ENCODE measurements around the gene RHOBTB1. TPM values are rescaled to one million over a fixed set of nuclear protein-coding genes. Genes with fewer than 3 reads are reported as not detected.

The RHOBTB1 gene
- total RNA-seq, 1 donor from 2014 or later, result 14.4 TPM

- no peaks in the 10 kb centered on the region for H3K36me3 Mint-ChIP-seq (ENCODE audit: unreplicated experiment)
- H3K4me3 Mint-ChIP-seq (ENCODE audit: unreplicated experiment), result no peak overlapping the region
- H3K4me1 Mint-ChIP-seq (ENCODE audit: low read depth, unreplicated experiment), result peaks cover 3% of the 10 kb centered on the region
- TF ChIP-seq CTCF (IDR thresholded peaks at IDR 0.05; ENCODE audit: partially characterized antibody, unreplicated experiment), result no peak
- H3K27ac Mint-ChIP-seq (ENCODE audit: unreplicated experiment), result no peak overlapping the region
- peaks cover 5% of the 10 kb centered on the region for H3K27me3 Mint-ChIP-seq (ENCODE audit: unreplicated experiment)
- H3K9me3 Mint-ChIP-seq (ENCODE audit: unreplicated experiment), result peaks cover 2% of the 10 kb centered on the region
- no peak for DNase-seq
These were observed 75.0 kb downstream of the RHOBTB1 start for GRCh38 chr10:60868946-60869345.

GRCh38 chr10:60865198-60865783 is 78.7 kb downstream of the RHOBTB1 start:
- H3K36me3 Mint-ChIP-seq (ENCODE audit: unreplicated experiment), result no peaks in the 10 kb centered on the region
- no peak overlapping the region for H3K4me3 Mint-ChIP-seq (ENCODE audit: unreplicated experiment)
- H3K4me1 Mint-ChIP-seq (ENCODE audit: low read depth, unreplicated experiment), result peaks cover 4% of the 10 kb centered on the region
- no peak for DNase-seq
- no peaks in the 10 kb centered on the region for H3K9me3 Mint-ChIP-seq (ENCODE audit: unreplicated experiment)
- H3K27me3 Mint-ChIP-seq (ENCODE audit: unreplicated experiment), result peaks cover 4% of the 10 kb centered on the region
- no peak overlapping the region for H3K27ac Mint-ChIP-seq (ENCODE audit: unreplicated experiment)
- TF ChIP-seq CTCF (IDR thresholded peaks at IDR 0.05; ENCODE audit: partially characterized antibody, unreplicated experiment), result no peak

DNA sequence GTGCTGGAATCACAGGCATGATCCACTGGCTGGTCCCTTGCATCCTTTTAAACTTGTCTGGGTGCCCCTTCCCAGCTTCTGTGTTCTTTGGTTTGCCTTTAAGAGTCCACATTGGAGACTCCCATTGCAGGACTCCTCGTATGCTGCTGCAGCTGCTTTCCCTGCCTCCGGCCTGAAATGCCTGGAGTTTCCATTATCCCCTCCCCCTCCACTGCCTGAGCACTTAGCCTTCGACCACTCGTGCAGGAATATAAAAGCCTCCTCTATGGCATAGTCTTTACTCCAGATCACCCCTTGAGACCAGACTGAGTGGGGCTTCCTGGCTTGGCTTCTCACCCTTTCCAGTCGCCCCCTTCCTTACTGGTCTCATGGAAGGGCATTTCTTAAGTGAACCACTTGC is 80.2 kb downstream of the RHOBTB1 start:
- peaks cover 4% of the 10 kb centered on the region for H3K27me3 Mint-ChIP-seq (ENCODE audit: unreplicated experiment)
- H3K4me1 Mint-ChIP-seq (ENCODE audit: low read depth, unreplicated experiment), result peaks cover 4% of the 10 kb centered on the region
- no peaks in the 10 kb centered on the region for H3K9me3 Mint-ChIP-seq (ENCODE audit: unreplicated experiment)
- TF ChIP-seq CTCF (IDR thresholded peaks at IDR 0.05; ENCODE audit: partially characterized antibody, unreplicated experiment), result no peak
- H3K36me3 Mint-ChIP-seq (ENCODE audit: unreplicated experiment), result no peaks in the 10 kb centered on the region
- no peak overlapping the region for H3K4me3 Mint-ChIP-seq (ENCODE audit: unreplicated experiment)
- DNase-seq, result peak; percentile 56
- no peak overlapping the region for H3K27ac Mint-ChIP-seq (ENCODE audit: unreplicated experiment)

GRCh38 chr10:60862517-60862916 is 81.5 kb downstream of the RHOBTB1 start:
- H3K4me3 Mint-ChIP-seq (ENCODE audit: unreplicated experiment), result no peak overlapping the region

More at GRCh38 chr10:60862517-60862916, 81.5 kb downstream of the RHOBTB1 start:
- Mint-ChIP-seq H3K27ac (ENCODE audit: unreplicated experiment) (no peak overlapping the region), H3K36me3 (ENCODE audit: unreplicated experiment) (no peaks in the 10 kb centered on the region), H3K4me1 (ENCODE audit: low read depth, unreplicated experiment) (peaks cover 4% of the 10 kb centered on the region), H3K9me3 (ENCODE audit: unreplicated experiment) (no peaks in the 10 kb centered on the region), H3K27me3 (ENCODE audit: unreplicated experiment) (peaks cover 4% of the 10 kb centered on the region)
- no peak for DNase-seq
- no peak for TF ChIP-seq CTCF (IDR thresholded peaks at IDR 0.05; ENCODE audit: partially characterized antibody, unreplicated experiment)
